ENCODE measurements around the gene SCAMP2. TPM values are rescaled to one million over a fixed set of nuclear protein-coding genes. Genes with fewer than 3 reads are reported as not detected.
A peak's percentile ranks its signal among the peaks of the same experiment; 100 is the strongest.

The SCAMP2 gene
- total RNA-seq, 1 experiment from 2014 or later = 30.1 TPM

GRCh38 chr15:74843445-74843828 is 29.7 kb downstream of the SCAMP2 start:
- H3K9me3 ChIP-seq (ENCODE audit: low read length) = no peaks in the 10 kb centered on the region
- peak overlapping the region; percentile 74 for H3K4me2 ChIP-seq (ENCODE audit: low read length)
- ChIA-PET CTCF (interaction anchor here (1.0 kb wide), 1 partner anchor 72 kb away, joined by 4 read pairs; no protein-coding TSS in a partner anchor), POLR2A (ENCODE audit: unreplicated experiment) (no interaction called here)
- H4K20me1 ChIP-seq (ENCODE audit: low read length) = no peaks in the 10 kb centered on the region
- peak overlapping the region; percentile 66 for H3K9ac ChIP-seq (ENCODE audit: low read length)
- H3K36me3 ChIP-seq (ENCODE audit: low read depth, low read length) = no peaks in the 10 kb centered on the region
- intact Hi-C loops (cut with micrococcal nuclease) = loop anchor here (10.0 kb wide), 1 partner anchor 61 kb away; the partner anchor contains the start of gene FAM219B
- TF ChIP-seq EZH2phosphoT487 (IDR thresholded peaks at IDR 0.05; ENCODE audit: borderline replicate concordance, low read length) = no peak
- no peak; the same call in 1 of the 2 replicates for TF ChIP-seq CTCF (conservative IDR thresholded peaks at IDR 0.05; ENCODE audit: low read depth, low read length)
- no peak for TF ChIP-seq EZH2 (IDR thresholded peaks at IDR 0.05; ENCODE audit: low read length, unreplicated experiment)
- H3K4me1 ChIP-seq (ENCODE audit: insufficient read depth, low read length) = peaks cover 14% of the 10 kb centered on the region
- H3K4me3 ChIP-seq (ENCODE audit: low read length) = peak overlapping the region; percentile 51; the same call in 1 of the 2 replicates
- H2AFZ ChIP-seq (ENCODE audit: low read length) = peak overlapping the region; percentile 62; the same call in 1 of the 2 replicates
- no peaks in the 10 kb centered on the region for H3F3A ChIP-seq (ENCODE audit: low read length, unreplicated experiment)
- 0 out of 2 replicates have a peak overlapping the region, but pooled peaks have one; percentile 8 for H3K27ac ChIP-seq (ENCODE audit: low read length)
- DNase-seq = no peak
- no TSS peak for BruUV-seq (replicated peaks)
- 0 out of 2 replicates have a peak, but pooled peaks cover 5% of the 10 kb centered on the region for H3K79me2 ChIP-seq (ENCODE audit: low read length)
- no peak for ATAC-seq
- no peaks in the 10 kb centered on the region for H3K27me3 ChIP-seq (ENCODE audit: low read length)
- no peaks in the 10 kb centered on the region for H3K9me2 ChIP-seq (replicated peaks; ENCODE audit: low read length)

GRCh38 chr15:74842581-74843444 is 30.4 kb downstream of the SCAMP2 start, which contains the start of gene ULK3:
Gene ULK3, minus strand, starts transcription at chr15:74843156. Its CDS starts 51 bp downstream, at chr15:74843105.
- peak; percentile 88 for DNase-seq
- no peaks in the 10 kb centered on the region for H3K9me3 ChIP-seq (ENCODE audit: low read length)
- 0 out of 2 replicates have a peak, but pooled peaks cover 5% of the 10 kb centered on the region for H3K79me2 ChIP-seq (ENCODE audit: low read length)
- peak within 1 kb of the TSS; percentile 19; the same call in 1 of the 2 replicates for H3K27ac ChIP-seq (ENCODE audit: low read length)
- H4K20me1 ChIP-seq (ENCODE audit: low read length) = no peaks in the 10 kb centered on the region
- H3K4me3 ChIP-seq (ENCODE audit: low read length) = peak within 1 kb of the TSS; percentile 80
- POLR2A ChIA-PET (ENCODE audit: unreplicated experiment) = interaction anchor here (0.5 to 0.6 kb wide), 2 partner anchors 98 to 509 kb away, joined by 3 read pairs; no protein-coding TSS in a partner anchor
- H3K4me1 ChIP-seq (ENCODE audit: insufficient read depth, low read length) = peaks cover 14% of the 10 kb centered on the region
- peak; percentile 41 for TF ChIP-seq CTCF (conservative IDR thresholded peaks at IDR 0.05; ENCODE audit: low read depth, low read length)
- TF ChIP-seq EZH2phosphoT487 (IDR thresholded peaks at IDR 0.05; ENCODE audit: borderline replicate concordance, low read length) = no peak
- no peak for TF ChIP-seq EZH2 (IDR thresholded peaks at IDR 0.05; ENCODE audit: low read length, unreplicated experiment)
- BruUV-seq (replicated peaks) = TSS peak; percentile 19
- no peaks in the 10 kb centered on the region for H3F3A ChIP-seq (ENCODE audit: low read length, unreplicated experiment)
- H3K4me2 ChIP-seq (ENCODE audit: low read length) = peak within 1 kb of the TSS; percentile 88
- H3K9ac ChIP-seq (ENCODE audit: low read length) = peak within 1 kb of the TSS; percentile 81
- H3K27me3 ChIP-seq (ENCODE audit: low read length) = no peaks in the 10 kb centered on the region
- H3K9me2 ChIP-seq (replicated peaks; ENCODE audit: low read length) = no peaks in the 10 kb centered on the region
- CTCF ChIA-PET = interaction anchor here (0.6 to 1.0 kb wide), 2 partner anchors 62 to 71 kb away, joined by 3 to 4 read pairs; no protein-coding TSS in a partner anchor
- H3K36me3 ChIP-seq (ENCODE audit: low read depth, low read length) = no peaks in the 10 kb centered on the region
- peak; percentile 85 for ATAC-seq
- intact Hi-C loops (cut with micrococcal nuclease) = loop anchor here (10.0 kb wide), 1 partner anchor 62 kb away; the partner anchor contains the start of gene FAM219B
- H2AFZ ChIP-seq (ENCODE audit: low read length) = peak within 1 kb of the TSS; percentile 88
